ENCODE data around the gene MANBA.

MANBA gene

GRCh38 chr4:102586002-102586643 lies 174.6 kb downstream of the MANBA start:
- DNase-seq = no peak

- no peak for DNase-seq
These were observed 175.4 kb downstream of the MANBA start for GRCh38 chr4:102585329-102585728.

- DNase-seq = no peak
These were observed 176.7 kb downstream of the MANBA start for GRCh38 chr4:102584091-102584490.

Measured in MV-4-11 (cell line).